ENCODE measurements around the gene ACKR2. TPM values are rescaled to one million over a fixed set of nuclear protein-coding genes. Genes with fewer than 3 reads are reported as not detected.

The ACKR2 gene
- total and polyA plus RNA-seq, 2 of the 13 experiments (the other 11 are each of a cell fraction or from before 2014, with no cell fraction given): 1.1 to 1.9 TPM

DNA sequence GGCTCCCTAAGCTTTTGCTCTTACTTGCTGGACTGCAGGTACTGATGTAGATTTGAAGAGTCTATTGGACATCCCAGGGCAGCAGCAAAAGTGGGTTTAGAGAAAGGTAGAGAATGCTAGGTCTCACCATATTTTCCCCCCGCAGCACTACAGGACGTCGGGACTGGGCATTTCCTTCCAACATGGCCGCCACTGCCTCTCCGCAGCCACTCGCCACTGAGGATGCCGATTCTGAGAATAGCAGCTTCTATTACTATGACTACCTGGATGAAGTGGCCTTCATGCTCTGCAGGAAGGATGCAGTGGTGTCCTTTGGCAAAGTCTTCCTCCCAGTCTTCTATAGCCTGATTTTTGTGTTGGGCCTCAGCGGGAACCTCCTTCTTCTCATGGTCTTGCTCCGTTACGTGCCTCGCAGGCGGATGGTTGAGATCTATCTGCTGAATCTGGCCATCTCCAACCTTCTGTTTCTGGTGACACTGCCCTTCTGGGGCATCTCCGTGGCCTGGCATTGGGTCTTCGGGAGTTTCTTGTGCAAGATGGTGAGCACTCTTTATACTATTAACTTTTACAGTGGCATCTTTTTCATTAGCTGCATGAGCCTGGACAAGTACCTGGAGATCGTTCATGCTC lies 55.2 kb downstream of the ACKR2 start:
- no peak overlapping the region for H3K4me3 ChIP-seq (replicated peaks in 1 of 3; ENCODE audit: insufficient read depth in 1 of 3, low read depth in 2 of 3, low read length in 3 of 3)
- H3K9me3 ChIP-seq (ENCODE audit: low read length): no peaks in the 10 kb centered on the region; the same call in 1 of the 2 replicates
- 94% methylated on average over 15 of the region's 15 CpGs for WGBS (ENCODE audit: low lambda C conversion rate)
- no peak overlapping the region for H3K4me2 ChIP-seq (ENCODE audit: low read depth, low read length)
- H3K27me3 ChIP-seq (ENCODE audit: control insufficient read depth in 1 of 2, insufficient read depth in 2 of 2, low read length in 2 of 2): no peaks in the 10 kb centered on the region
- DNase-seq (ENCODE audit: low spot score) (no peak), ATAC-seq (no peak), FAIRE-seq (no peak)
- CTCF ChIA-PET (ENCODE audit: low intra/inter-chr PET ratio, low total read pairs): no interaction called here
- H4K20me1 ChIP-seq (ENCODE audit: insufficient read depth, low read length): no peaks in the 10 kb centered on the region
- no peak overlapping the region for H2AFZ ChIP-seq (ENCODE audit: low read length)
- H3K79me2 ChIP-seq (ENCODE audit: insufficient read depth, low read length): no peaks in the 10 kb centered on the region
- H3K4me1 ChIP-seq (ENCODE audit: insufficient read depth, low read length): peaks cover 20% of the 10 kb centered on the region
- in situ Hi-C loops (cut with HindIII; ENCODE audit: extremely low pct_ligation_motif_present, low pct_unique_long_range_greater_than_20kb): no loop called here
- POLR2A ChIA-PET: no interaction called here
- H3K36me3 ChIP-seq (replicated peaks in 1 of 2; ENCODE audit: control insufficient read depth in 1 of 2, insufficient read depth in 2 of 2, low read length in 2 of 2): no peaks in the 10 kb centered on the region
- H3K27ac ChIP-seq (ENCODE audit: extremely low read length, insufficient read depth, low read length): no peak overlapping the region
- intact Hi-C loops (cut with micrococcal nuclease; ENCODE audit: unreplicated experiment): no loop called here
- TF ChIP-seq CHD4 (IDR thresholded peaks at IDR 0.05; ENCODE audit: borderline replicate concordance, low read length) (no peak), ZNF496 (CRISPR knock-in tag; IDR thresholded peaks at IDR 0.05; ENCODE audit: insufficient replicate concordance) (no peak), ZNF12 (CRISPR knock-in tag; IDR thresholded peaks at IDR 0.05) (no peak)
- TF ChIP-seq, protein P1, sequence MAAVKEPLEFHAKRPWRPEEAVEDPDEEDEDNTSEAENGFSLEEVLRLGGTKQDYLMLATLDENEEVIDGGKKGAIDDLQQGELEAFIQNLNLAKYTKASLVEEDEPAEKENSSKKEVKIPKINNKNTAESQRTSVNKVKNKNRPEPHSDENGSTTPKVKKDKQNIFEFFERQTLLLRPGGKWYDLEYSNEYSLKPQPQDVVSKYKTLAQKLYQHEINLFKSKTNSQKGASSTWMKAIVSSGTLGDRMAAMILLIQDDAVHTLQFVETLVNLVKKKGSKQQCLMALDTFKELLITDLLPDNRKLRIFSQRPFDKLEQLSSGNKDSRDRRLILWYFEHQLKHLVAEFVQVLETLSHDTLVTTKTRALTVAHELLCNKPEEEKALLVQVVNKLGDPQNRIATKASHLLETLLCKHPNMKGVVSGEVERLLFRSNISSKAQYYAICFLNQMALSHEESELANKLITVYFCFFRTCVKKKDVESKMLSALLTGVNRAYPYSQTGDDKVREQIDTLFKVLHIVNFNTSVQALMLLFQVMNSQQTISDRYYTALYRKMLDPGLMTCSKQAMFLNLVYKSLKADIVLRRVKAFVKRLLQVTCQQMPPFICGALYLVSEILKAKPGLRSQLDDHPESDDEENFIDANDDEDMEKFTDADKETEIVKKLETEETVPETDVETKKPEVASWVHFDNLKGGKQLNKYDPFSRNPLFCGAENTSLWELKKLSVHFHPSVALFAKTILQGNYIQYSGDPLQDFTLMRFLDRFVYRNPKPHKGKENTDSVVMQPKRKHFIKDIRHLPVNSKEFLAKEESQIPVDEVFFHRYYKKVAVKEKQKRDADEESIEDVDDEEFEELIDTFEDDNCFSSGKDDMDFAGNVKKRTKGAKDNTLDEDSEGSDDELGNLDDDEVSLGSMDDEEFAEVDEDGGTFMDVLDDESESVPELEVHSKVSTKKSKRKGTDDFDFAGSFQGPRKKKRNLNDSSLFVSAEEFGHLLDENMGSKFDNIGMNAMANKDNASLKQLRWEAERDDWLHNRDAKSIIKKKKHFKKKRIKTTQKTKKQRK (IDR thresholded peaks at IDR 0.05; ENCODE audit: low read length): no peak
- no peak overlapping the region for H3K9ac ChIP-seq (ENCODE audit: insufficient read depth, low read depth, low read length)
- no TSS peak for BruUV-seq (replicated peaks)

DNA sequence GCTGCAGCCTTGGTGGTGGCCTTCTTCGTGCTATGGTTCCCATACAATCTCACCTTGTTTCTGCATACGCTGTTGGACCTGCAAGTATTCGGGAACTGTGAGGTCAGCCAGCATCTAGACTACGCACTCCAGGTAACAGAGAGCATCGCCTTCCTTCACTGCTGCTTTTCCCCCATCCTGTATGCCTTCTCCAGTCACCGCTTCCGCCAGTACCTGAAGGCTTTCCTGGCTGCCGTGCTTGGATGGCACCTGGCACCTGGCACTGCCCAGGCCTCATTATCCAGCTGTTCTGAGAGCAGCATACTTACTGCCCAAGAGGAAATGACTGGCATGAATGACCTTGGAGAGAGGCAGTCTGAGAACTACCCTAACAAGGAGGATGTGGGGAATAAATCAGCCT lies 56.0 kb downstream of the ACKR2 start:
- Histone ChIP-seq H3K4me3 (replicated peaks in 1 of 3; ENCODE audit: insufficient read depth in 1 of 3, low read depth in 2 of 3, low read length in 3 of 3) (no peak overlapping the region), H4K20me1 (ENCODE audit: insufficient read depth, low read length) (no peaks in the 10 kb centered on the region), H3K79me2 (ENCODE audit: insufficient read depth, low read length) (no peaks in the 10 kb centered on the region), H3K36me3 (replicated peaks in 1 of 2; ENCODE audit: control insufficient read depth in 1 of 2, insufficient read depth in 2 of 2, low read length in 2 of 2) (no peaks in the 10 kb centered on the region), H3K27me3 (ENCODE audit: control insufficient read depth in 1 of 2, insufficient read depth in 2 of 2, low read length in 2 of 2) (no peaks in the 10 kb centered on the region), H3K27ac (ENCODE audit: extremely low read length, insufficient read depth, low read length) (no peak overlapping the region), H3K4me2 (ENCODE audit: low read depth, low read length) (no peak overlapping the region), H2AFZ (ENCODE audit: low read length) (no peak overlapping the region), H3K4me1 (ENCODE audit: insufficient read depth, low read length) (peaks cover 20% of the 10 kb centered on the region), H3K9ac (ENCODE audit: insufficient read depth, low read depth, low read length) (no peak overlapping the region), H3K9me3 (ENCODE audit: low read length) (no peaks in the 10 kb centered on the region; the same call in 1 of the 2 replicates)
- 96% methylated on average over 8 of the region's 8 CpGs for WGBS (ENCODE audit: low lambda C conversion rate)
- ChIA-PET CTCF (ENCODE audit: low intra/inter-chr PET ratio, low total read pairs) (no interaction called here), POLR2A (no interaction called here)
- ATAC-seq: no peak
- BruUV-seq (replicated peaks): no TSS peak
- FAIRE-seq: no peak
- DNase-seq (ENCODE audit: low spot score): no peak
- in situ Hi-C loops (cut with HindIII; ENCODE audit: extremely low pct_ligation_motif_present, low pct_unique_long_range_greater_than_20kb): no loop called here
- intact Hi-C loops (cut with micrococcal nuclease; ENCODE audit: unreplicated experiment): no loop called here
- TF ChIP-seq SATB2 (CRISPR knock-in tag; IDR thresholded peaks at IDR 0.05) (no peak), ATF7 (IDR thresholded peaks at IDR 0.05) (no peak), ATF7 (CRISPR knock-in tag; IDR thresholded peaks at IDR 0.05) (no peak), ZNF547 (CRISPR knock-in tag; IDR thresholded peaks at IDR 0.05) (no peak)
- TF ChIP-seq, protein P1 (IDR thresholded peaks at IDR 0.05; ENCODE audit: low read length): no peak
- TF ChIP-seq, protein P2, sequence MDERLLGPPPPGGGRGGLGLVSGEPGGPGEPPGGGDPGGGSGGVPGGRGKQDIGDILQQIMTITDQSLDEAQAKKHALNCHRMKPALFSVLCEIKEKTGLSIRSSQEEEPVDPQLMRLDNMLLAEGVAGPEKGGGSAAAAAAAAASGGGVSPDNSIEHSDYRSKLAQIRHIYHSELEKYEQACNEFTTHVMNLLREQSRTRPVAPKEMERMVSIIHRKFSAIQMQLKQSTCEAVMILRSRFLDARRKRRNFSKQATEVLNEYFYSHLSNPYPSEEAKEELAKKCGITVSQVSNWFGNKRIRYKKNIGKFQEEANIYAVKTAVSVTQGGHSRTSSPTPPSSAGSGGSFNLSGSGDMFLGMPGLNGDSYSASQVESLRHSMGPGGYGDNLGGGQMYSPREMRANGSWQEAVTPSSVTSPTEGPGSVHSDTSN (CRISPR knock-in tag; IDR thresholded peaks at IDR 0.05): no peak
